WTC11 (cell line): ENCODE measurements around the gene MTOR. TPM values are rescaled to one million over a fixed set of nuclear protein-coding genes. Genes with fewer than 3 reads are reported as not detected.

ENCODE experiments used
- ATAC-seq: fragments of 200-7000 bp; cut with Tn5 transposase; 2 replicates; pipeline ENCODE4 v1.10.0; 2021; ENCODE audit warnings: mild to moderate bottlenecking, moderate library complexity
- CTCF ChIA-PET: fragments of 300-600 bp; sonication (Branson Sonifier 250); formaldehyde crosslinking; loops from one replicate; lab custom pipeline; 2021; ENCODE audit warnings: antibody characterized with exemption; lab: Charles Lee
- POLR2A ChIA-PET: fragments of 350-600 bp; sonication (Branson Sonifier 250); formaldehyde crosslinking; loops from one replicate; lab custom pipeline; 2021; ENCODE audit warnings: antibody characterized with exemption; lab: Charles Lee
- DNase-seq: peaks from one replicate; pipeline ENCODE4 v3.0.0; 2021; ENCODE audit warnings: low spot score
- H3K27ac Mint-ChIP-seq: 2 replicates; pipeline ENCODE4 v1.8.0; 2021; ENCODE audit warnings: mixed read lengths
- H3K27me3 Mint-ChIP-seq: 2 replicates; pipeline ENCODE4 v1.8.0; 2021; ENCODE audit warnings: low read depth, mild to moderate bottlenecking, moderate library complexity, mixed read lengths
- H3K36me3 Mint-ChIP-seq: 2 replicates; pipeline ENCODE4 v1.8.0; 2021; ENCODE audit warnings: mixed read lengths
- H3K4me1 Mint-ChIP-seq: 2 replicates; pipeline ENCODE4 v1.8.0; 2022; ENCODE audit warnings: mixed read lengths
- H3K4me3 Mint-ChIP-seq: 2 replicates; pipeline ENCODE4 v1.8.0; 2021; ENCODE audit warnings: mild to moderate bottlenecking, moderate library complexity, mixed read lengths
- H3K9me3 Mint-ChIP-seq: 2 replicates; pipeline ENCODE4 v1.8.0; 2021; ENCODE audit warnings: mixed read lengths
- ATF1 ChIP-seq: sonication (generic); formaldehyde crosslinking; IDR thresholded peaks from 2 replicates; pipeline ENCODE4 v1.8.1; 2023; ENCODE audit warnings: mild to moderate bottlenecking, moderate library complexity, missing genetic modification reagents
- ATF2 ChIP-seq: sonication (generic); formaldehyde crosslinking; IDR thresholded peaks from 2 replicates; pipeline ENCODE4 v1.8.1; 2022; ENCODE audit warnings: low read depth, missing genetic modification reagents, borderline replicate concordance
- ATF6 ChIP-seq: sonication (generic); formaldehyde crosslinking; IDR thresholded peaks from 2 replicates; pipeline ENCODE4 v1.8.1; 2023; ENCODE audit warnings: mild to moderate bottlenecking, missing genetic modification reagents
- E2F1 ChIP-seq: sonication (generic); formaldehyde crosslinking; IDR thresholded peaks from 2 replicates; pipeline ENCODE4 v1.8.0; 2022; ENCODE audit warnings: mild to moderate bottlenecking, missing genetic modification reagents
- ELF4 ChIP-seq: sonication (generic); formaldehyde crosslinking; IDR thresholded peaks from 2 replicates; pipeline ENCODE4 v1.8.1; 2022; ENCODE audit warnings: low read depth, mild to moderate bottlenecking, moderate library complexity, missing genetic modification reagents
- EMX1 ChIP-seq: fragments of 250-450 bp; sonication (Bioruptor Pico); IDR thresholded peaks from 2 replicates; pipeline ENCODE4 v1.8.0; 2021; ENCODE audit warnings: mild to moderate bottlenecking
- FOXP4 ChIP-seq: sonication (generic); formaldehyde crosslinking; IDR thresholded peaks from 2 replicates; pipeline ENCODE4 v1.8.0; 2022; ENCODE audit warnings: mild to moderate bottlenecking, missing genetic modification reagents
- JAZF1 ChIP-seq: fragments of 250-450 bp; sonication (Bioruptor Pico); IDR thresholded peaks from 2 replicates; pipeline ENCODE4 v1.9.0; 2021; ENCODE audit warnings: moderate library complexity, mild to moderate bottlenecking, inconsistent platforms
- JUN ChIP-seq: sonication (generic); formaldehyde crosslinking; IDR thresholded peaks from 2 replicates; pipeline ENCODE4 v1.8.0; 2023; ENCODE audit warnings: mild to moderate bottlenecking, missing genetic modification reagents
- SP1 ChIP-seq: sonication (generic); formaldehyde crosslinking; conservative IDR thresholded peaks from 2 replicates; pipeline ENCODE4 v1.8.1; 2022; ENCODE audit warnings: missing genetic modification reagents
- ZNF121 ChIP-seq: sonication (generic); formaldehyde crosslinking; IDR thresholded peaks from 2 replicates; pipeline ENCODE4 v1.8.0; 2023; ENCODE audit warnings: missing genetic modification reagents
- ZNF425 ChIP-seq: fragments of 250-450 bp; sonication (Bioruptor Pico); conservative IDR thresholded peaks from 2 replicates; pipeline ENCODE4 v1.9.0; 2021; ENCODE audit warnings: mild to moderate bottlenecking
- total RNA-seq: library from RNA; stranded (reverse); gene quantifications from 3 replicates; pipeline ENCODE4 v1.2.3, GENCODE V29; 2021

The MTOR gene
- total RNA-seq, 1 experiment from 2014 or later: 65.0 TPM

- peaks cover 5% of the 10 kb centered on the region for H3K4me1 Mint-ChIP-seq
- no peak overlapping the region for H3K4me3 Mint-ChIP-seq
- no peaks in the 10 kb centered on the region for H3K27me3 Mint-ChIP-seq
- DNase-seq (peak; percentile 3), ATAC-seq (no peak)
- H3K9me3 Mint-ChIP-seq: no peaks in the 10 kb centered on the region
- H3K27ac Mint-ChIP-seq: no peak overlapping the region
- peaks cover 76% of the 10 kb centered on the region for H3K36me3 Mint-ChIP-seq
- ChIA-PET POLR2A (no interaction called here), CTCF (interaction anchor here (0.9 to 2.5 kb wide), 1 partner anchor 31 kb away, joined by 5 to 16 read pairs; no protein-coding TSS in a partner anchor)
- no peak for TF ChIP-seq SP1 (CRISPR knock-in tag)
- TF ChIP-seq ZNF425 (CRISPR knock-in tag): no peak
- no peak for TF ChIP-seq ATF2 (CRISPR knock-in tag)
- TF ChIP-seq JUN (CRISPR knock-in tag): no peak
- TF ChIP-seq ELF4 (CRISPR knock-in tag): no peak
- no peak for TF ChIP-seq JAZF1 (CRISPR knock-in tag)
- TF ChIP-seq EMX1 (CRISPR knock-in tag): no peak
- no peak for TF ChIP-seq ATF6 (CRISPR knock-in tag)
- TF ChIP-seq ATF1 (CRISPR knock-in tag): no peak
Measured at GRCh38 chr1:11068600-11069473, 193.5 kb downstream of the MTOR start.

GRCh38 chr1:11067716-11068599 is 194.4 kb downstream of the MTOR start:
- Mint-ChIP-seq H3K4me1 (peaks cover 5% of the 10 kb centered on the region), H3K27ac (no peak overlapping the region), H3K9me3 (no peaks in the 10 kb centered on the region), H3K27me3 (no peaks in the 10 kb centered on the region), H3K4me3 (no peak overlapping the region), H3K36me3 (peaks cover 72% of the 10 kb centered on the region)
- DNase-seq (peak; percentile 7), ATAC-seq (no peak)
- ChIA-PET CTCF (interaction anchor here (0.9 kb wide), 1 partner anchor 30 kb away, joined by 5 read pairs; no protein-coding TSS in a partner anchor), POLR2A (interaction anchor here (0.6 kb wide), 1 partner anchor 148 kb away, joined by 3 read pairs; no protein-coding TSS in a partner anchor)
- TF ChIP-seq FOXP4 (CRISPR knock-in tag) (no peak), ZNF121 (no peak), E2F1 (no peak)
